GM19324 (cell line): Measurements from ENCODE around the gene ACOX3.

Source experiments
- ATAC-seq: cut with Tn5 transposase; IDR thresholded peaks from one replicate; pipeline ENCODE4 v1.9.1; 2021; ENCODE audit warnings: mild to moderate bottlenecking, moderate library complexity; ENCODE audit not compliant: unreplicated experiment, low FRiP score

ACOX3 gene

DNA sequence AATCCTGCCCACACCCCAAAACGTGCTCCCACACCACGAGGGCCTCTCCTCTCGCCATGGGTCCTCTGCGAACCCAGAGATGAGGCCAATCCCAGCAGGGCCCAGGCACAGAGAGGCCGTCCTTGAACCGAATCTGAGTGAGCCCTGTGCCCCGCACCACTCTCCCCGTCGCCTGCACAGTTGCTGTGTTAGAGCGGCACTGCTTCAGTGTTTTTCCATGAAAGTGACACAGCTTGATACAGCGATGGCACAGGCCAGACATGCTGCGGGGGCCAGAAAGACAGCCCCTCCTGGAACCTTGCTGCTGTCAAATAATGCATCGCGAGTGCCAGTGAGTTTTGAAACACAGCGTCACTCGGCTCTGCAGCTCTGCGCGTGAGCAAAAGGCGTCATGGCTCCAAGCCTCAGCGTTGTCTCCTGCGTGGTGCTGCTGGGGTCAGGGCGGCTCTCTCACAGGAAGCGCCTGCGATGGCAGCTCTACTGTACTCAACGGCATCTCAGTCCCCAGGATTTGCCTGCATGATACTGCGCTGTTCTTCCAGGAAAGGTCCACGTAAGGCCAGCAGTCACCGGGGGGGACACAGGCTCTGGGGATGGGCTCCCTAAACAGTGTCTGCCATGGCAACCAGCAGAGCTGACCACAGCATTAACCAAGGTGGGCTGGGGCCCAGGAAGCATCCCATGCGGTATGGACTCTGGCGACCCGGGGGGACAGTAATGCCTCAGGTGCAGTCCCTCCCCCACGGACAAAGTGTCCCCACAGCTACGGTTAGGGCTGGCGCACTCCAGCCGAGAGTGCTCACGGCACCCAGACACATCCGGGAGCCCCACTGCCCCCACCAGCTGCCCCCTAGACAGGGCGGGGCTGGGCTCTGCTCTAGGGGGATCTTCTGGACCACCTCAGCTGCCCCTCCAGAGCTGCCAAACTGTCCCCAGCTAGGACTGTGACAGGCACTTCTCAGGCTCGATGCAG lies 63.1 kb downstream of the ACOX3 start:
- ATAC-seq, result no peak

DNA sequence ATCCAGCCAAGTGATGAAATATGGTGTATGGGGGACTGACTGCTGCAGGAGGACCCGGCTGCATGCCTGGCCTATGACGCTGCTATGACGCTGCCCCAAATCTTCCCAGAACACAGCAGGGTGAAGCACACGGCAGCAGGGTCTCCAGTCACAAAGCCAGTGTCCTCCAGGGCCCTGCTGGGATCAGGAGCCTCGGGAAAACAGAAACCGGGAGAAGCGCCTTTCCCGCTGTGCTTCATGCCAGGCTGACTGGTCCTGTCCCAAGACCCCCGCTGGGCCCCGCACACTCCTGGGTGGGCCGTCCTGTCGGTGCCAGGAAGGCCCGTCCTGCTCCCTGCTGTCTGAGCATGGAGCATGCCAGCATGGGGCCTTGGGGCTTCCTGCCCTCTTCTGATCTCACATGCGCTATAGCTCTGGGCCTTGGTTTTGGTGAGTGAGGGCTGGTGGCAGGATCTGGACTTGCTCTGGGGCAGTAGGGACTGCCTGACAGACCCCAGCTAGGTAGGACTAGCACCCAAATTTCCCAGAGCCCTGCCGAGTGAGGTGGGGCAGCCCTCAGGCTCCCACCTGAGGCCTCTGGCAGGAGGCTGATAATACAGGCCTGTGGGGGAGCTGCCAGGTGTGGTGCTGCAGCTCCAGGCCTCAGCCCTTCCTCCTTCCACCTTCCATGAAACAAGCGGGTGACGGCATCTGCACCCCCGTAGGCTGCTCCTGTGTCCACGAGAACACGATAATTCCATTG lies 64.0 kb downstream of the ACOX3 start:
- no peak for ATAC-seq

DNA sequence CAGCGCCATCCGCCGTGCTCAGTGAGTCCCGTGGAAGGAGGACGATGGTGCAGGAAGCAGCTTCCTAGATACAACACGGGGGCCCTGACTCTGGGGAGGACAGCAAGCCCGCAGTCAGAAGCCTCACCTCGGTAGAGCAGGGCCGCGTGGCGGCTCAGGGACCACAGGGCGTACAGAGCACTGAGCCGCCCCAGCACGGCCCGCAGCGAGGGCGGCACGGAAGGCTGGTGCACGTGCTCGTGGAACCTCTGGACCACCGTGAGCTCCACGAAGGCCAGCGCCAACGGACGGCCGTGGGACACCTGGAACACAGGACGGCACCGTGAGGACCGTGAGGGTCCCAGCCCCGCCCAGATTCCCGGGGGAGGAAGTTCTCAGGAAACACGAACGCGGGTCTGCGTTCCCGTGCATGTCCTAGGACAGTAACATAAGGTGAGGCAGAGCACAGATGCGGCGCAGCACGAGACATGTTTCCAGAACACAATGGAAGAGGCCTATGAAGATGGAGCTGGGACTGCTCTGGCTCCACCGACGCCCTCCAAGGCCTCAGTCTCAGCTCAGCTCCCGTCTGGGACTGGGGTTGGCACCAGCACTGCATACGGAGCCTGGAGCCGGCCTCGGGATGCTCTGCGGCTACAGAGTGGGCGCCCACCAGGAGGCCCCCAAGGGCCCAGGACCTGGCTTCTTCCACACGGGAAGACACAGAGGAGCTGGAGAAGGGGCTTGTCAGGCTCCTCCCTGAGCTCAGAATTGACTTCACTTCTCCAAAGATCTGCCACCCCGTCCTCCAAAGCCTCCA lies 65.5 kb downstream of the ACOX3 start:
- ATAC-seq, result no peak

DNA sequence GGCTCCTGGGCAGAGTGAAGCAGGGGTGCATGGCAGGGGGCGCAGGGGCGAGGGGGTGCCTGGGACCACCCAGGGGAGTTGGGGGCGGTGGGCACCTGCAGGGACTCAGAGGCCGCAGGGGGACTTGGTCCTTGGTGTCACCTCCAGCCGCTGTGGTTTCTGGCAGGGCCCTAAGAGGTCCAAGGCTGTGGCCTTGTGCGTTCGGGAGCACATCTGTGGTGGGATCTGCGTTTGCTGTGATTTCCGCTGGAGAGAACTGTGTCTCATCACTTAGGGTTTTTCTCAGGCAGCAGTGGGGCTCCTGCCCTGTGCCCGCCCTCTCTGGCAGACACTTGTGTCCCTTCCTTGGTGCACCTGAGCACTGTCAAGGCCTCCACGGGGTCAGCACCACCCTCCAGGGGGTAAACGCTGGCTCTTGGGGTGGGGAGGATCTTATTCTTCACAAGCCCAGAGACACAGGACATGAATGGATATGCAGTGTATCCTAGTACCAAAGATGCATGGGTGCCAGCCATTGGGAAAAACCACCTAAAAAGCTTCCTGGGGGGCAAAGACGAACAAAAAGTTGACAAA lies 66.5 kb downstream of the ACOX3 start:
- no peak for ATAC-seq

DNA sequence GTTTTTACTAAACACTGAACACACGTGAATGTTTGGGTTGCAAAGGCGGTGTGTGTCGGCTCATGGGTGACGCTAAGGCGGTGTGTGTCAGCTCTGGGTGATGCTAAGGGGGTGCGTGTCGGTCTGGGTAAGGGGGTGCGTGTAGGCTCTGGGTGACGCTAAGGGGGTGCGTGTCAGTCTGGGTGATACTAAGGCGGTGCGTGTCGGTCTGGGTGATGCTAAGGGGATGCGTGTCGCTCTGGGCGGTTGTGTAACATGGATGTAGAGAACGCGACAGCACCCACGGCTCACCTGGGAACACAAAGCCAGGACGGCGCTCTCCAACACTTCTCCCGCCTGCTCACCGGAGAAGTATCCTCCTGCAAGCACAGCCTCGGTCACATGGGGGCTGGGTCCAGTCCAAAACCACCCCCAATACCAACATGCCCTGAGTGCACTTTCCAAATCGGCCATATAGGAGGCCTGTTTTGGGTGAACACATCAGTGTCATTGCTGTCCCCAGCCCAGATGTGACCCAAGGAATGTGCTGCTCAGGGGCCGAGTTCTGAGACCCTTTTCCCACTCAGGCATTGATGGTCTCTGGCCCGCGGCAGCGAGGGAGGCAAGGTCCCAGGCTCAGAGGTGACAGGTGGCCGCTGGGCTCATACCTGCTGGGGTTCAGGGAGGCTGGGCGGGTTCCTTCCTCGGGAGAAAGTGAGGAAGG lies 67.1 kb downstream of the ACOX3 start:
- ATAC-seq, result no peak

DNA sequence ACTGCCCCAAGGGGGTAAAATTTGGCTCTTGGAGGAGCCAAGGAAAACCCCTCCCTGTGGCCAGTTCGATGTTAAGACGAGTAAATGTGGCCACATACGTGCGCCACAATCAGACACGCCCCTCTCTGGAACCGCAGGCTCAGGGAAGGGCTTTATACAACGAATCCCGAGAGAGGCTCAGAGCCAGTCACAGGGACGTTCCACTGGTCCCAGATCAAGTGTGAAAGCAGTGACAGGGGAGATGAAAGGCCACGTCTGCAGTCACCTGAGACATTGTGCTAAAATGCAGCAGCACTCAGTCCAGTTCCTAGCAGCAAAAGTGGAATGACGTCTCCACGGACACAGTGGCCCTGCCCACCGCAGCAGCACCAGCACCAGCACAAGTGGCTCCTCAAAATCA lies 68.0 kb downstream of the ACOX3 start:
- ATAC-seq, result no peak

DNA sequence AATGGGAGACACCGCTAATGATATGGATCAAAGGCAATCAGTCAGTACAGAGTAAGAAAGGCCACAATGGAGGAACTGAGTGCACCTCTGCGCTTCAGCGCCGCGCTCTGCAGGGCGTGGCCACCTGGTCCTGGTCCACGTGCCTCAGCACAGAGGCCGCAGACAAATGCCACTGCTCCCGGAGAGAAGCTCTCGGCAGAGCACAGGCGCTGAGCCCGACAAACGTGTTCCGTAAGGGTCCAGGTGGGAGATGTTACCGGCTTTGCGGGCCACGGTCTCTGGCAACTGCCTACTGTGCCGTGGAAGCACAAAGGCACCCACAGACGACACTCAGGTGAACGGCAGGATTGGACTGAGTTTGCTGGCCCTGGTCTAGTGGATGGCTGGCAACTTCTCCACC lies 68.9 kb downstream of the ACOX3 start:
- ATAC-seq, result no peak

DNA sequence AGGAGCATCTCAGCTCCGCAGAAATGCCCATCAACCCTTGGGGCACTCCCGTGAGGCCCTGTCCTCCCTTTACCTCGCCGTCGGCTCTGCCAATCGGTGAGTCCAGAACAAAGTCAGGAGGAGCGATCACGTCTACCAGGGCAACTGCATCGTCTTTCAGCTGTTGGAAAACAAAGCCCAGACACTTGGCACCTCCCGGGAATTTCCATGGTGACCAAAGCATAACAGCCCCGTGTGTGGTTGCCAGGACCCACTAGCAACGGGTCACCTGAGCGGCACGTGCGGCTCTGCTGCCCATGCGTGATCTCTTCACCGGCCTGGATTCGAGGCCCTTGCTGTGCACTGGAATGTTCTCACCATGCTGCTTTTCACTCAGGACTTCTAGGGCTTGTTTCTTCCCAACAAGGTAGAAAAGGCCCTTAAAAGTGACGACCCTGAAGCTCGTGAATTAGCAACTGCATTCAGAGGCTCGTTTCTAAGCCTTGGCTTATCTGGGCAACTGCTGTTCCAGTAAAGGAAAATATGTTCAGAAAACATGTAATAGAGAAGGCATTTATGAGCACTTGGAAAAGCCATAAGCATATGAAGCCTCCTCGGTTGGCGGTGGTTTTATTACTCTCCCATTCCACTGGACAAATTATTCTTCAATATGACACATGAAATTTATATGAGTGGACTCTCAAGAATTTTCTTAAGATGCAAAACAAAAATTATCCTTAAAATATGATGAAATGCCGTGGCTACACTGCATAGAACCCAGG lies 69.5 kb downstream of the ACOX3 start:
- no peak for ATAC-seq

DNA sequence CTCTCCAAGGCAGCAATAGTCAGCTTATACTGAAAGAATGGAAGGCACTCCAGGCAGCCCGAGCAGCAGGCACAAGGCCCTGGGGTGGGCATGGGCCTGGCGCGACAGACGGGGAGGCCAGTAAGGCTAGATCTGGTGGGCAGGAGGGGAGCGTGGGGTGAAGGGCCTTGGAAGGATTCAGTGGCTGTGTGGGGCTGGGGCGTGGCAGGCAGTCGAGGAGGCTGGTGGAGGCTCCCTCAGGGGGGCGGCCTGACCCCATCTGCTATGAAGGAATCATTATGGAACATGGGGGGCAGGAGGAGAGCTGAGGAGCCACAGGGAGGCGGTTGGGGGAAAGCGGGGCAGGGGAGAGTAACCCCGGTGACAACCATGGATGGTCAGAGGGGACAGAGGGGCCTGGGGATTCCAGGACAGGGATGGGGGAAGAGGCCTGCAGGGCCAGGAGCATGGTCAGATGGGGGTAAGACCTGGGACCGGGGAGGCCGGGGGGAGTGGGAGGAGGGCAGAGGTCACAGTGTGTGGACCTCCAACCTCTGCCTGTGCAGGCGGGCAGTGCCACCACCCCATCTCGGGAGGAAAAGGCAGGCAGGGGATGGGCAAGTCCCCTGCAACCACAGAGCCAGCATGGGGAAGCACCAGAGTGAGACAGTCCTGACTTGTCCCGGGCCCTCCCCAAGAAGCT lies 70.3 kb downstream of the ACOX3 start:
- no peak for ATAC-seq

DNA sequence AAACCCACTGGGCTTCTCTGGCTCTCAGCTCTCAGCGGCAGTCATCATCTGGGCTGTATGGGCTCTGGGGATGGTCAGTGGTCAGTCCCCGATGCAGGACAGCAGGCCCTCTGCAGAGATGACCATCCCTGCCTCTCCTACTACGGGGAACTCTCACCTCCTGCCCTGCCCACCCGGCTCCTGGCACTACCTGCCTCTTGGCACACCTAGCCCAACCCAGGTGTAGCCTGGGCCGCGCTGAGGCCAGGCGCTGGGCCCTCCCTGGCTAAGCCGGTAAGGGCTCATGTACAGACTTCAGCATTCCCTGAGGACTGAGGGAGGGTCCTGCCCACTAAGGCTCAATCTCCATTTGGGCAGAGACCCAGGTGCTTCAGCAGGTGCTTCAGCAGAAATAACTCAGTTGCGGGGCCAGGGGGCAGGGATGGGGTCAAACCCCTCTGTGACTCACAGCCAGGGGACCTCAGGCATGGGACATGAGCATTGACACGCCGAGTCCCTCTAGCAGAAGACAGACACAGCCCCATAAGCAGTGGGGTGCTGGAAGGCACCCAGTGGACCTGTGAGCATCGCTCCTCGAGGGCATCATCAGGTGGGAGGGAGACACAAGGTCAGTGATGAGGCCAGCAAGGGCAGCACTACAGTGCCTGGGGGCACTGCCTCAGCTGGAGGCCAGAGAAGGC lies 71.0 kb downstream of the ACOX3 start:
- ATAC-seq, result no peak

DNA sequence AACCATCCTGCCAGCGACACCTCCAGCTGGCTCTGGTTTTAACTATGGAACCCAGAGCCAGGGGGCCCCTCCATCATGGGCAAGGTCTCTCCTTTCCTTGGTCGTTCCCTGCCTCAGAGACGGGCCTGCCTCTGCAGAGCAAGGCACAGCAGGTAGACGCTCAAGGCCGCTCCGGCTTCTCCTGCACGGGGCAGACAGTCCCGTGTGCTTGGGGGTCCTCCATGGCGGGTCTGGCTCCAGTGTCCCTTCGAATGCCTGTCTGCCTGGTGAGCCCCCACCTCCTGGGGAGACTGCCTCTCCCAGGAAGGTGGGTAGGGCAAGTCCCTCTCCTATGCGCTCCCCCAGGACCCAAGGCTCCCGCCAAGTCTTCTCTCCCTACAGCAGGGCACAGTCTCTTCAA lies 71.5 kb downstream of the ACOX3 start:
- no peak for ATAC-seq

DNA sequence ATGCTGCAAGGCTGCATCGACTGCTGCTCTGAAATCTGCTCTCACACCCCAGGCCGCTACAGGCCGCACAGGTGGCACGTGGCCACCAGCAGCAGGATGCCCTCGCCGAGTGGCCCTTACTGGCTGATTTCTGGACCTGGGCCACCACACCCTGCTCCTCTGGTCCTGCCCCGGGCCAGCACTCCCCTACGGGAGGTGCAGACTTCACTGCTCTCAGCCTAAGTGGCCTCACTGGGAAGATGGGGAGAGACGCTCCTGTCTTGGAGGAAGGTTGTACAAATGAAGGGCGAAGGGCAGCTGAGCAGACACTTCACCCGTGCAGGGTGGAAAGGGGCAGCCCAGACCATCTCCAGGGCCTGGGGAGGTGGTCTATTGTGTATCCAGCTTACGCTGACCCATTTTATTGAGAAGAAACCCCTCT lies 72.5 kb downstream of the ACOX3 start:
- no peak for ATAC-seq

DNA sequence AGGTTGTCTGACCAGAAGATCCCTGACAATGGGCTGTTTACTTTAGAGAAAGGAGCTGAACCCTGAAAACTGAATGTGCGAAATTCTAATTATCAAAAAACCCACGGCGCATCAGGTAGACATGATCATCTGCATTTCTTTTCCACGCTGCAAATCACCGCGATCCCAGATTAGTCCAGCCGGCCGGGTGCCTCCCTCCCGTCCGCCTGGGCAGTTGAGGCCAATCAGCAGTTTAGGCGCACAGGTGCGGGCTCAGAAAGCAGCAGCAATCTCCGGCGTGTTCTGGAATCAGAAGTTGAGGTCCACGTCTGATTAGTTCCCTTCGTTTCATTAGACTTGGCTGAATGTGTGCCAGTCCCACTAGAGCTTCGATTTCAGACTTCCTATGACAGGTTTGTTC lies 73.9 kb downstream of the ACOX3 start:
- no peak for ATAC-seq

DNA sequence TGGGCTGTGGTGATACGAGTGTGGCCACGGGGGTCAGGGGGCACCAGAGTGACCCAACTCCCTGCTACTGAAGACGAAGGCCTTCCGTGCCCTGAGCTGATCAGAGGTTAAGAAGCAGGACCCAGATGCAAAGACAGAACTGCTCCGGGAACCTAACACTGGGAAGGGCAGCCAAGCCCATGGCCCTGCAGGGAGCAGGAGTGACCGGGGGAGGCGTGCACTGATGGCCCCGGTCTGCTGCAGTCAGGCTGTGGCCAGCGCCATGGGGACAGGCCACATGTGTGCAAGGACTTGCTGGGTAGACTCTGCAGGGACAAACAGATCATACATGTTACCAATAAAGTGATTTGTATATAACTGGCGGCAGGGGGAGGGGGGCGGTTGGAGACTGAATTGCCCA lies 74.6 kb downstream of the ACOX3 start:
- ATAC-seq, result no peak

DNA sequence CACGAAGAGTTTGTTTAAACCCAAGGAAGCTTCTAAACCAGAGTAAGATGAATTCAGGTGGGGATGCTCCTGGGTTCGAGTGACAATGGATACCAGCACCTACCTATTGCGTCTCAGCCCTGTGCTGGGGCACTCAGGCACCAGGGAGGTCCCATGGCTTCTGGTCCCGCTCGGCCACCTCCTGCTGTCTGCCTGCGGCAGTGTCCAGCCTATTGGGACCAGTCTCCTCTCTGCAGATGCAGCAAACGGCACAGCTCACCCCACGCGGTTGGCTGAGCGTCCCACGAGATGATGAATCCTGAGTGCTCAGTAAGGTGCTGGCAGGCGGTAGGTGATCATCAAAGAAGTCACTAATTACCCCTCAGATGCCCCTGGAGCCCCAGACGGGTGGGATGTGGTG lies 75.2 kb downstream of the ACOX3 start:
- no peak for ATAC-seq

DNA sequence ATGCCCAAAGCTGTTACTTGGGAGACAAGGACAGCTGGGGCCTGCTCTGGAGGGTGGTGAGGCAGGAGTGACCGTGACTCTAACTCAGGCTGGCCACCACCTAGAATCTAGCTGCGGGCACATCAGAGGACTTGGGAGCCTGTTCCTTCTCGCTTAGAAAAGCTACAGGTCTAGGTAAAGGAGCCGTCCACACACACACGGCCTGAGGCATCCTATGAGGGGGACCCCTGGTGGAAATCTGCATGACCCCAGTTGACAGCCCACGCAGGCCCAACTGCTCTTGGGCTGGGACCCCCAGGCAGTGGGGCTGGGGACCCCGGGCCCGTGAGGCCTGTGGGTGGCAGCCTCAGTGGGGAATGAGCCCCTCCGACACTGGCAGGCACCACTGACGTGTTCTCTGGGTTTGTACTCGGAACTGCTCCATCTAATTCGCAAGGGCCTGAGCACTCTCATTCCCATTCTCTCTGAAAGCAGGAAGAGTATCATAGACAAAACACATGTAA lies 75.6 kb downstream of the ACOX3 start:
- no peak for ATAC-seq

DNA sequence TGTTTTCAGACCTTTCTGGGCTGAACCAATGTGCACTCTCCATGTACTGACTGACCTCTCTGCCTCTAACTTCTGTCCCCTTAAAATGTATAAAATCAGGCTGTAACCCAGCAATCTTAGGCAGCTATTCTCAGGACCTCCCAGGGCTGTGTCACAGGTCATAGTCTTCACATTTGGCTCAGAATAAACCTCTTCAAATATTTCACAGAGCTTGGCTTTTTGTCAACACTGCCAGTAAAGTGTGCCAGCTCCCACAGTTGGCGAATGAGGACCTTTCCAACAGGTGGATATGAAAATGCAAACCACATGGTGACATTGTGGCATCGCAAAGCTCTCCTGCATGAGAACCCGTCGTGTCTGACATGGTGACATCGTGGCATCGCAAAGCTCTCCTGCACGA lies 76.4 kb downstream of the ACOX3 start:
- no peak for ATAC-seq

DNA sequence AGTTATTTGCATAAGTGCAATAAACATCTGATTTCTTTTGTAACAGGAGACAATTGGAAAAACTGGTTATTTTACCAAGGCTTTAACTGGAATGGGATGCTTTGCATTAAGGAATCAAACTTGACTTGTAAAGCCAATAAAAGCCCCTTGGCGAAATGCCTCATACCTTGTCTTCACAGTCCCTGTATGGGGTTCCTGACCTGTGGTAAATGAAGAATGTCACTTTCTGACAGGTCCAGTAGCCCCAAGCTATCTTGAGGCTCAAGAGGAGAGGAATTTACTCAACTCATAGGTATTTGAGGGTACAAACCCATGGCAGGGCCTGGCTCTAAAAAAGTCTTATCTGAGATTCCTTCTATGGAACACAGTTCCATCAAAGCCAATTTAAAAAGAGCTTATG lies 78.0 kb downstream of the ACOX3 start:
- ATAC-seq, result no peak
